GM12878 (cell line): ENCODE results near the gene NIBAN1. TPM values are rescaled to one million over a fixed set of nuclear protein-coding genes. Genes with fewer than 3 reads are reported as not detected.

ENCODE experiments used
- ATAC-seq: fragments of 200-7000 bp; cut with Tn5 transposase; 3 replicates; pipeline ENCODE4 v1.9.1; 2020; ENCODE audit warnings: mild to moderate bottlenecking, moderate library complexity
- BruUV-seq: library from RNA; stranded (reverse); fragments of 400-500 nt; replicated peaks from 2 replicates; lab custom pipeline; 2021; lab: Mats Ljungman, UMichigan
- CTCF ChIA-PET: fragments of 300-600 bp; sonication (Branson Sonifier 250); formaldehyde crosslinking; extraction: SDS; loops from one replicate; lab custom pipeline; 2021; ENCODE audit warnings: inconsistent platforms; lab: Yijun Ruan, JAX
- POLR2A ChIA-PET: fragments of 350-600 bp; formaldehyde crosslinking; extraction: SDS; loops from one replicate; lab custom pipeline; 2021; ENCODE audit warnings: inconsistent platforms; lab: Charles Lee
- RAD21 ChIA-PET: fragments of 300-600 bp; sonication (Branson Sonifier 250); formaldehyde crosslinking; loops from one replicate; lab custom pipeline; 2023; ENCODE audit warnings: antibody characterized with exemption; ENCODE audit not compliant: unreplicated experiment; lab: Charles Lee
- SMC1A ChIA-PET: fragments of 300-600 bp; sonication (Branson Sonifier 250); formaldehyde crosslinking; loops from one replicate; lab custom pipeline; 2023; ENCODE audit not compliant: unreplicated experiment, uncharacterized antibody; lab: Charles Lee
- DNase-seq: peaks from one replicate; pipeline ENCODE4 v3.0.0-alpha.2; 2011; ENCODE audit warnings: low read depth, low spot score
- FAIRE-seq: peaks from 3 replicates; lab custom pipeline; 2011; peaks lifted over from hg19 to GRCh38; lab: Jason Lieb, UNC
- H2AFZ ChIP-seq: 2 replicates; pipeline ENCODE4 v1.6.0; 2011; ENCODE audit warnings: low read depth, low read length, control low read depth; ENCODE audit not compliant: control insufficient read depth
- H3K27ac ChIP-seq: 2 replicates; pipeline ENCODE4 v1.5.1; 2011; ENCODE audit warnings: control low read depth; ENCODE audit not compliant: control insufficient read depth, insufficient read depth
- H3K27me3 ChIP-seq, 2 experiments: replicated peaks in 1 of 2; 2 replicates each; pipeline versions ENCODE4 v1.6.0 to v1.6.1; 2011; ENCODE audit warnings: low read length in 1 of 2; ENCODE audit not compliant: control insufficient read depth in 2 of 2, insufficient read depth in 2 of 2
- H3K36me3 ChIP-seq, 2 experiments: 2 replicates each; pipeline ENCODE4 v1.5.1; 2011; ENCODE audit warnings: low read length in 1 of 2; ENCODE audit not compliant: control insufficient read depth in 2 of 2, insufficient read depth in 2 of 2
- H3K4me1 ChIP-seq: 2 replicates; pipeline ENCODE4 v1.6.1; 2011; ENCODE audit warnings: mild to moderate bottlenecking, low read length, moderate library complexity, mixed read lengths; ENCODE audit not compliant: control insufficient read depth, insufficient read depth
- H3K4me2 ChIP-seq: 2 replicates; pipeline ENCODE4 v1.6.0; 2011; ENCODE audit warnings: control low read depth; ENCODE audit not compliant: control insufficient read depth, insufficient read depth
- H3K4me3 ChIP-seq: fragments of 200-600 bp; sonication (generic); 2 replicates; pipeline ENCODE4 v1.5.1; 2016
- H3K79me2 ChIP-seq: 2 replicates; pipeline ENCODE4 v1.6.0; 2011; ENCODE audit warnings: low read length; ENCODE audit not compliant: control insufficient read depth, insufficient read depth
- H3K9ac ChIP-seq: 2 replicates; pipeline ENCODE4 v1.8.0; 2011; ENCODE audit warnings: low read length, control low read depth, mixed read lengths; ENCODE audit not compliant: control insufficient read depth, insufficient read depth
- H3K9me3 ChIP-seq: replicated peaks from 3 replicates; pipeline ENCODE4 v1.5.1; 2011; ENCODE audit warnings: mild to moderate bottlenecking, low read length; ENCODE audit not compliant: control insufficient read depth, insufficient read depth
- H4K20me1 ChIP-seq: 2 replicates; pipeline ENCODE4 v1.6.0; 2011; ENCODE audit not compliant: control insufficient read depth, insufficient read depth
- MEF2B ChIP-seq: fragments of 450-650 bp; IDR thresholded peaks from 2 replicates; pipeline ENCODE4 v1.6.1; 2018; ENCODE audit warnings: mild to moderate bottlenecking, moderate library complexity; ENCODE audit not compliant: partially characterized antibody, poor library complexity, severe bottlenecking
- RUNX3 ChIP-seq: IDR thresholded peaks from 2 replicates; pipeline ENCODE4 v1.6.1; 2012; ENCODE audit warnings: low read length, inconsistent platforms
- SKIL ChIP-seq: fragments of 450-650 bp; IDR thresholded peaks from 2 replicates; pipeline ENCODE4 v1.6.1; 2017; ENCODE audit warnings: mild to moderate bottlenecking, low read depth, inconsistent platforms; ENCODE audit not compliant: poor library complexity, severe bottlenecking
- WGBS: methylation state at CpG from one replicate; pipeline ENCODE4 v1.1.6; 2016; ENCODE audit warnings: low lambda C conversion rate; ENCODE audit not compliant: insufficient replicate concordance, insufficient coverage; ENCODE audit errors: missing lambda C conversion rate; 5-methylcytosine and 5-hydroxymethylcytosine counted together
- in situ Hi-C: fragments of 300-500 bp; cut with MboI; formaldehyde crosslinking; loops from 9 replicates; pipeline ENCODE4 v1.14.3; 2018; ENCODE audit warnings: mixed read lengths
- intact Hi-C: fragments of 100-400 bp; cut with micrococcal nuclease; formaldehyde crosslinking; loops from one replicate; pipeline ENCODE4 v1.14.2; 2022; ENCODE audit not compliant: unreplicated experiment
- polyA plus RNA-seq, 11 experiments: library from polyadenylated mRNA; depleted of rRNA in 4 of 11; unstranded in 6 of 11; stranded (reverse) in 5 of 11; fragments of >200 nt; fragmentation: Nextera tagmentation in 4 of 11; fragmentation: Illumina TruSeq in 1 of 11; extraction: Ambion mirVana in 4 of 11; extraction: Trizol in 1 of 11; gene quantifications; 1 replicate in 1 of 11; 2 replicates in 10 of 11; pipeline versions ENCODE4 v1.2.1 to v1.2.3, GENCODE V29; 2011 to 2016; ENCODE audit warnings: inconsistent platforms in 2 of 11, missing spikeins in 2 of 11, low read depth in 1 of 11
- total RNA-seq, 4 experiments: library from RNA; depleted of rRNA in 3 of 4; stranded (reverse); fragments of >200 nt in 3 of 4; fragmentation: Illumina TruSeq in 1 of 4; extraction: Trizol in 1 of 4; gene quantifications; 2 replicates each; pipeline versions ENCODE4 v1.2.1 to v1.2.3, GENCODE V29; 2013 to 2021

Gene NIBAN1
- total and polyA plus RNA-seq, 10 of the 15 experiments (the other 5 are each of a cell fraction or from before 2014, with no cell fraction given): 11.2 to 67.8 (median 44.3) TPM

- TF ChIP-seq RUNX3 (no peak), MEF2B (peak; percentile 42), SKIL (no peak)
- WGBS: 57% methylated on average over 4 of the region's 4 CpGs
- Histone ChIP-seq H3K36me3 (no peaks in the 10 kb centered on the region), H4K20me1 (no peaks in the 10 kb centered on the region), H3K4me3 (peak overlapping the region; percentile 96; the same call in 1 of the 2 replicates), H3K9me3 (no peaks in the 10 kb centered on the region), H3K9ac (peak overlapping the region; percentile 83; the same call in 1 of the 2 replicates), H3K4me1 (peaks cover 10% of the 10 kb centered on the region), H3K27ac (peak overlapping the region; percentile 86; the same call in 1 of the 2 replicates), H3K79me2 (peaks cover 24% of the 10 kb centered on the region), H2AFZ (peak overlapping the region; percentile 79), H3K4me2 (peak overlapping the region; percentile 87), H3K27me3 (no peaks in the 10 kb centered on the region)
- ATAC-seq (no peak), DNase-seq (no peak), FAIRE-seq (no peak)
- SMC1A ChIA-PET: interaction anchor here (0.7 to 5.9 kb wide), 16 partner anchors 9 to 240 kb away, joined by 3 to 29 read pairs (median 4); no protein-coding TSS in a partner anchor
- intact Hi-C loops: loop anchor here (1.0 to 5.0 kb wide), 4 partner anchors 28 to 222 kb away; partner anchors contain the start of gene EDEM3
- CTCF ChIA-PET: interaction anchor here (0.6 to 14.9 kb wide), 7 partner anchors 12 to 199 kb away, joined by 3 to 353 read pairs (median 3); no protein-coding TSS in a partner anchor
- in situ Hi-C loops: loop anchor here (5.0 kb wide), 1 partner anchor 167 kb away; no protein-coding TSS in a partner anchor
- POLR2A ChIA-PET: interaction anchor here (1.4 to 1.6 kb wide), 4 partner anchors 28 to 227 kb away, joined by 4 to 6 read pairs (median 5); partner anchors contain the start of gene SWT1
- RAD21 ChIA-PET: interaction anchor here (0.6 to 4.3 kb wide), 8 partner anchors 9 to 195 kb away, joined by 3 to 27 read pairs (median 4); no protein-coding TSS in a partner anchor
- BruUV-seq: TSS peak; percentile 87
These were observed 468 bp upstream of the NIBAN1 start for GRCh38 chr1:184974837-184975115.
